GM20431 (cell line): Measurements from ENCODE around the gene AKR1B1.

Experiments
- in situ Hi-C: fragments of 300-500 bp; cut with MseI, MboI; formaldehyde crosslinking; loops from one replicate; pipeline ENCODE4 v1.15.0; 2020; ENCODE audit warnings: low sequenced_read_pairs; ENCODE audit not compliant: unreplicated experiment

Gene AKR1B1

GRCh38 chr7:134448356-134449229, 10.3 kb downstream of the AKR1B1 start:
- in situ Hi-C loops = loop anchor here (10.0 kb wide), 1 partner anchor 166 kb away; no protein-coding TSS in a partner anchor

- in situ Hi-C loops = loop anchor here (10.0 kb wide), 1 partner anchor 167 kb away; no protein-coding TSS in a partner anchor
These were observed 11.5 kb downstream of the AKR1B1 start for GRCh38 chr7:134447383-134447782.

GRCh38 chr7:134446923-134447322, 12.0 kb downstream of the AKR1B1 start:
- in situ Hi-C loops = loop anchor here (10.0 kb wide), 1 partner anchor 168 kb away; no protein-coding TSS in a partner anchor

- in situ Hi-C loops = loop anchor here (10.0 kb wide), 1 partner anchor 168 kb away; no protein-coding TSS in a partner anchor
These were observed 12.5 kb downstream of the AKR1B1 start for GRCh38 chr7:134446446-134446845.

- in situ Hi-C loops = loop anchor here (10.0 kb wide), 1 partner anchor 170 kb away; no protein-coding TSS in a partner anchor
These were observed 14.0 kb downstream of the AKR1B1 start for GRCh38 chr7:134444961-134445315.

GRCh38 chr7:134444198-134444960, 14.5 kb downstream of the AKR1B1 start:
- in situ Hi-C loops = loop anchor here (10.0 kb wide), 1 partner anchor 170 kb away; no protein-coding TSS in a partner anchor

- in situ Hi-C loops = loop anchor here (10.0 kb wide), 1 partner anchor 171 kb away; no protein-coding TSS in a partner anchor
These were observed 15.4 kb downstream of the AKR1B1 start for GRCh38 chr7:134443396-134444070.

- in situ Hi-C loops = loop anchor here (10.0 kb wide), 1 partner anchor 172 kb away; no protein-coding TSS in a partner anchor
These were observed 16.3 kb downstream of the AKR1B1 start for GRCh38 chr7:134442441-134443220.

GRCh38 chr7:134441264-134441663, 17.6 kb downstream of the AKR1B1 start:
- in situ Hi-C loops = loop anchor here (10.0 kb wide), 1 partner anchor 174 kb away; no protein-coding TSS in a partner anchor

GRCh38 chr7:134440476-134440875, 18.4 kb downstream of the AKR1B1 start:
- in situ Hi-C loops = loop anchor here (10.0 kb wide), 1 partner anchor 174 kb away; no protein-coding TSS in a partner anchor

- in situ Hi-C loops = loop anchor here (10.0 kb wide), 1 partner anchor 175 kb away; no protein-coding TSS in a partner anchor
These were observed 18.8 kb downstream of the AKR1B1 start for GRCh38 chr7:134440067-134440466.

GRCh38 chr7:134438946-134439345, 20.0 kb downstream of the AKR1B1 start:
- in situ Hi-C loops = no loop called here

- in situ Hi-C loops = no loop called here
These were observed 23.6 kb downstream of the AKR1B1 start for GRCh38 chr7:134435161-134435920.

- in situ Hi-C loops = no loop called here
These were observed 24.2 kb downstream of the AKR1B1 start for GRCh38 chr7:134434701-134435100.

GRCh38 chr7:134433430-134433829, 25.5 kb downstream of the AKR1B1 start:
- in situ Hi-C loops = no loop called here

GRCh38 chr7:134432296-134433152, 26.4 kb downstream of the AKR1B1 start:
- in situ Hi-C loops = no loop called here

GRCh38 chr7:134431815-134432214, 27.1 kb downstream of the AKR1B1 start:
- in situ Hi-C loops = no loop called here
